ENCODE measurements around the gene TCOF1. TPM values are rescaled to one million over a fixed set of nuclear protein-coding genes. Genes with fewer than 3 reads are reported as not detected.
A peak's percentile ranks its signal among the peaks of the same experiment; 100 is the strongest.

The TCOF1 gene
- total RNA-seq, 1 donor from 2014 or later = 47.5 TPM

DNA sequence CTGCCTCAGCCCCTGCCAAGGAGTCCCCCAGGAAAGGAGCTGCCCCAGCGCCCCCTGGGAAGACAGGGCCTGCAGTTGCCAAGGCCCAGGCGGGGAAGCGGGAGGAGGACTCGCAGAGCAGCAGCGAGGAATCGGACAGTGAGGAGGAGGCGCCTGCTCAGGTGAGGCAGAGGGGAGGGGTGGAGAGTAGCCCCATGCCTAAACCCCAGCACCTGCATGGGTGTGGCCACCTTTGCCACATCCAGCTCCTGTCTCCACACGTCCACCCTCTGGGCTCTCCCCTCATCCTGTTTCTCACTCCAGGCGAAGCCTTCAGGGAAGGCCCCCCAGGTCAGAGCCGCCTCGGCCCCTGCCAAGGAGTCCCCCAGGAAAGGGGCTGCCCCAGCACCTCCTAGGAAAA, 17.2 kb downstream of the TCOF1 start:
- Mint-ChIP-seq H3K4me1 (ENCODE audit: low read depth, unreplicated experiment) (peaks cover 24% of the 10 kb centered on the region), H3K4me3 (ENCODE audit: unreplicated experiment) (no peak overlapping the region), H3K9me3 (ENCODE audit: unreplicated experiment) (no peaks in the 10 kb centered on the region), H3K27me3 (ENCODE audit: low read depth, unreplicated experiment) (no peaks in the 10 kb centered on the region), H3K36me3 (ENCODE audit: low read depth, unreplicated experiment) (peaks cover 35% of the 10 kb centered on the region), H3K27ac (ENCODE audit: unreplicated experiment) (no peak overlapping the region)
- H3K4me2 ChIP-seq (ENCODE audit: low read length) = no peak overlapping the region
- DNase-seq (ENCODE audit: low read depth) (no peak), FAIRE-seq (no peak)
- H3K27ac ChIP-seq (ENCODE audit: low read depth, low read length) = no peak overlapping the region
- H3K36me3 ChIP-seq (ENCODE audit: insufficient read depth, low read length) = peaks cover 37% of the 10 kb centered on the region
- H3K27me3 ChIP-seq (ENCODE audit: insufficient read depth, low read length) = no peaks in the 10 kb centered on the region
- peaks cover 28% of the 10 kb centered on the region for H3K4me1 ChIP-seq (ENCODE audit: insufficient read depth, low read length)
- H2AFZ ChIP-seq (ENCODE audit: low read depth, low read length) = no peak overlapping the region
- no peak overlapping the region for H3K9ac ChIP-seq (ENCODE audit: low read length)
- H4K20me1 ChIP-seq (ENCODE audit: insufficient read depth, low read length) = no peaks in the 10 kb centered on the region
- no peaks in the 10 kb centered on the region for H3K9me3 ChIP-seq (ENCODE audit: insufficient read depth, low read depth, low read length)
- TF ChIP-seq, protein P1, sequence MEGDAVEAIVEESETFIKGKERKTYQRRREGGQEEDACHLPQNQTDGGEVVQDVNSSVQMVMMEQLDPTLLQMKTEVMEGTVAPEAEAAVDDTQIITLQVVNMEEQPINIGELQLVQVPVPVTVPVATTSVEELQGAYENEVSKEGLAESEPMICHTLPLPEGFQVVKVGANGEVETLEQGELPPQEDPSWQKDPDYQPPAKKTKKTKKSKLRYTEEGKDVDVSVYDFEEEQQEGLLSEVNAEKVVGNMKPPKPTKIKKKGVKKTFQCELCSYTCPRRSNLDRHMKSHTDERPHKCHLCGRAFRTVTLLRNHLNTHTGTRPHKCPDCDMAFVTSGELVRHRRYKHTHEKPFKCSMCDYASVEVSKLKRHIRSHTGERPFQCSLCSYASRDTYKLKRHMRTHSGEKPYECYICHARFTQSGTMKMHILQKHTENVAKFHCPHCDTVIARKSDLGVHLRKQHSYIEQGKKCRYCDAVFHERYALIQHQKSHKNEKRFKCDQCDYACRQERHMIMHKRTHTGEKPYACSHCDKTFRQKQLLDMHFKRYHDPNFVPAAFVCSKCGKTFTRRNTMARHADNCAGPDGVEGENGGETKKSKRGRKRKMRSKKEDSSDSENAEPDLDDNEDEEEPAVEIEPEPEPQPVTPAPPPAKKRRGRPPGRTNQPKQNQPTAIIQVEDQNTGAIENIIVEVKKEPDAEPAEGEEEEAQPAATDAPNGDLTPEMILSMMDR (IDR thresholded peaks at IDR 0.05; ENCODE audit: insufficient read depth, low read depth, low read length) = no peak
- TF ChIP-seq EZH2 (IDR thresholded peaks at IDR 0.05; ENCODE audit: insufficient read depth, low read length) = no peak
- no peak overlapping the region for H3K4me3 ChIP-seq (ENCODE audit: insufficient read depth, low read depth, low read length)
- no peaks in the 10 kb centered on the region for H3K79me2 ChIP-seq (ENCODE audit: insufficient read depth, low read length)

DNA sequence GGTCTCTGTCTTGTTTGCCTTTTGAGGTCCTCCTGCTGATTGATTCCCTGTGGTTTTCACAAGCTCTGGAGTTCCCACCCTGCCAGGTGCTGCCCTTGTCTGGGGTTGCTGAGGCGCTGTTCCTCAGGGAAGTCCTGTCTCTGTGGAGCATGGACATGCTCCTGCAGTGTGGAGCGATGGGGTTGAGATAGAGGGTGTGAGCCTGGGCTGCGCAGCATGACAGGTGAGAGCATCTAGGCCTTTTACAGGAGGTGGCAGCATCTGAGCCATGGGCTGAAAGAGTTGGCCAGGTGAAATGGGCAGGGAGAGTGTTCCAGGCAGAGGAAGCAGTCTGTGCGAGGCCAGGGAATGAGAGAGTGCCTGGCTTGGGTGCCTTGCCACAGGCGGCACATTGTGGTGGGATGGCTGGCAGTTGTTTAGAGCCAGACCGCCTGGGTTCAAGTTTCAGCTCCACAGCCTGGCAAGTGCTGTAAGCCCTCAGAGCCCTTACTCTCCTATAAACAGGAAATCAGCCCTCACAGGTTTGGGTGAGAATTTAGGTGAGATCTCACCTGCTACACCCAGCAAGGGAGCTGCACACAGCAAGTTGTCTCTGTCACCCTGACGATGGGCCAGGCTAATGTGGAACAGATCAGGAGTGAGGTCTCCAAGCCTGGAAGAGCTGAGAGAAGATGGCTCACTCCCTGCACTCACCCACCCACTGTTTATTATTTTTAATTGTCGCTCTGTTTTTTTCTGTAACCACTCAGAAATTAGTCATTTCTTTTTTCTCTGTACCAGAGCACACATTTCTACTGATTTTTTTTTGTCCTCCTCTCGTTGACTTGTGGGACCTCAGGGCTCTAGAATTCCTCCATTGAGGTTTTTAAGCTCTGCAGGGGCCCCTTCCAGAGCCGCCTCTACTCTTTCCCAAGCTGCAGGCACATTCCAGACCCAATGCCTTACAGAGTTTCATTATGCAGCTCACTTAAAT, 19.6 kb downstream of the TCOF1 start:
- DNase-seq (ENCODE audit: low read depth) (peak; percentile 40), FAIRE-seq (no peak)
- H3K36me3 Mint-ChIP-seq (ENCODE audit: low read depth, unreplicated experiment) = peaks cover 44% of the 10 kb centered on the region
- peak overlapping the region; percentile 74 for H3K4me2 ChIP-seq (ENCODE audit: low read length)
- H3K27ac ChIP-seq (ENCODE audit: low read depth, low read length) = peak overlapping the region; percentile 90
- peaks cover 28% of the 10 kb centered on the region for H3K4me1 ChIP-seq (ENCODE audit: insufficient read depth, low read length)
- no peak for TF ChIP-seq EZH2 (IDR thresholded peaks at IDR 0.05; ENCODE audit: insufficient read depth, low read length)
- H3K4me3 Mint-ChIP-seq (ENCODE audit: unreplicated experiment) = peak overlapping the region; percentile 74
- H3K27me3 Mint-ChIP-seq (ENCODE audit: low read depth, unreplicated experiment) = no peaks in the 10 kb centered on the region
- H3K27me3 ChIP-seq (ENCODE audit: insufficient read depth, low read length) = no peaks in the 10 kb centered on the region
- peak overlapping the region; percentile 99 for H3K27ac Mint-ChIP-seq (ENCODE audit: unreplicated experiment)
- H3K9ac ChIP-seq (ENCODE audit: low read length) = peak overlapping the region; percentile 67
- no peaks in the 10 kb centered on the region for H3K9me3 ChIP-seq (ENCODE audit: insufficient read depth, low read depth, low read length)
- no peak overlapping the region for H3K4me3 ChIP-seq (ENCODE audit: insufficient read depth, low read depth, low read length)
- no peaks in the 10 kb centered on the region for H3K9me3 Mint-ChIP-seq (ENCODE audit: unreplicated experiment)
- H4K20me1 ChIP-seq (ENCODE audit: insufficient read depth, low read length) = no peaks in the 10 kb centered on the region
- no peaks in the 10 kb centered on the region for H3K79me2 ChIP-seq (ENCODE audit: insufficient read depth, low read length)
- H3K4me1 Mint-ChIP-seq (ENCODE audit: low read depth, unreplicated experiment) = peaks cover 24% of the 10 kb centered on the region
- no peak overlapping the region for H2AFZ ChIP-seq (ENCODE audit: low read depth, low read length)
- peaks cover 38% of the 10 kb centered on the region for H3K36me3 ChIP-seq (ENCODE audit: insufficient read depth, low read length)

DNA sequence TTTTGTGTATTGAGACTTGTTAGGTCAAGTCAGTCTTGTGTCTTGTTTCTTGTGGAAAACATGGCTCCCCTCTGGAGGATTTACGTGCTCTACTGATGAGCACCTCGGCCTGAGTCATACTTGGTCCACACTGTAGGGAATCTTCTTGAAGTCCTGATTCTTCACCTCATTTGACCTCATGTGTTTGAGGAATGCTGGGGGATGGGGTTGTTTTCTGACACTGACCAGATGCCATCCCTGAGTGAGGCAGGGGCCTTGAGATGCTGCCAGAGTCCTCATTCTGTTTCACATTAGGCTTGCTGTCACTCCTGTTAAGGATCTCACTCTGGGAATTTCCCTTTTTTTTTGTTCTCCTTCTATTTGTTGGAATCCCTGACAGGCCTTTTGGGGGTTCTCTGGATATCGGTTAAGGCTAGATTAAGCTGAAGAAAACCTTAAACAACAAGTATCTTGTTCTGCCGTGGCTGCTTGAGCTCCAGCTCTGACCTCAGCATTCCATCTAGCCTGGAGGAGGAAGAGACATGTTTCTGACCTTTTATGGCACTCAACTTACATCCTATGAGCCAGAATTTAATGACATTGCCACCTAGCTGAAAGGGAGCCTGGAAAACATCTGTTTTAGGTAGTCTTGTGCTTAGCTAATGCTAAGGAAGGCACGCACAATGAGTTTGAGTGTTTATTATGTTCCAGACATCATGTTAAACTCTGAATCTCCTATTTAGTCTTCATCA, 20.6 kb downstream of the TCOF1 start:
- Histone ChIP-seq H3K4me3 (ENCODE audit: insufficient read depth, low read depth, low read length) (peak overlapping the region; percentile 2), H3K27ac (ENCODE audit: low read depth, low read length) (peak overlapping the region; percentile 90), H3K9ac (ENCODE audit: low read length) (peak overlapping the region; percentile 67), H3K36me3 (ENCODE audit: insufficient read depth, low read length) (peaks cover 43% of the 10 kb centered on the region), H3K4me1 (ENCODE audit: insufficient read depth, low read length) (peaks cover 28% of the 10 kb centered on the region), H4K20me1 (ENCODE audit: insufficient read depth, low read length) (no peaks in the 10 kb centered on the region), H3K79me2 (ENCODE audit: insufficient read depth, low read length) (no peaks in the 10 kb centered on the region), H2AFZ (ENCODE audit: low read depth, low read length) (no peak overlapping the region), H3K9me3 (ENCODE audit: insufficient read depth, low read depth, low read length) (no peaks in the 10 kb centered on the region), H3K4me2 (ENCODE audit: low read length) (peak overlapping the region; percentile 74), H3K27me3 (ENCODE audit: insufficient read depth, low read length) (no peaks in the 10 kb centered on the region)
- TF ChIP-seq, protein P1 (IDR thresholded peaks at IDR 0.05; ENCODE audit: insufficient read depth, low read depth, low read length) = no peak
- TF ChIP-seq EZH2 (IDR thresholded peaks at IDR 0.05; ENCODE audit: insufficient read depth, low read length) = no peak
- DNase-seq (ENCODE audit: low read depth) (peak; percentile 92), FAIRE-seq (peak; percentile 94)
- peak overlapping the region; percentile 51 for H3K4me3 Mint-ChIP-seq (ENCODE audit: unreplicated experiment)
- no peaks in the 10 kb centered on the region for H3K27me3 Mint-ChIP-seq (ENCODE audit: low read depth, unreplicated experiment)
- no peaks in the 10 kb centered on the region for H3K9me3 Mint-ChIP-seq (ENCODE audit: unreplicated experiment)
- H3K4me1 Mint-ChIP-seq (ENCODE audit: low read depth, unreplicated experiment) = peaks cover 24% of the 10 kb centered on the region
- peaks cover 37% of the 10 kb centered on the region for H3K36me3 Mint-ChIP-seq (ENCODE audit: low read depth, unreplicated experiment)
- H3K27ac Mint-ChIP-seq (ENCODE audit: unreplicated experiment) = peak overlapping the region; percentile 99
